Activated T-helper 2 cell treated with anti-CD3 and anti-CD28 coated beads, Interferon-gamma antibody, Interleukin-2, Interleukin-4, amounts not matched to agents 10 μg/mL and 5 μg/mL and 100 μg/mL, durations not matched to agents 14 hours and 24 hours and 36 hours (primary cell): ENCODE measurements around the gene PLEKHG3. TPM values are rescaled to one million over a fixed set of nuclear protein-coding genes. Genes with fewer than 3 reads are reported as not detected.

Source experiments
- DNase-seq: peaks from one replicate; pipeline ENCODE4 v3.0.0; 2021; ENCODE audit warnings: low spot score
- H3K27ac Mint-ChIP-seq: one replicate; pipeline ENCODE4 v1.8.0; 2021; ENCODE audit warnings: mixed read lengths
- H3K27me3 Mint-ChIP-seq: one replicate; pipeline ENCODE4 v1.8.0; 2021; ENCODE audit warnings: low read depth, mixed read lengths
- H3K36me3 Mint-ChIP-seq: one replicate; pipeline ENCODE4 v1.8.0; 2021; ENCODE audit warnings: low read depth, mixed read lengths
- H3K4me1 Mint-ChIP-seq: one replicate; pipeline ENCODE4 v1.8.0; 2021; ENCODE audit warnings: low read depth, mixed read lengths
- H3K4me3 Mint-ChIP-seq: one replicate; pipeline ENCODE4 v1.8.0; 2021; ENCODE audit warnings: low read depth, mild to moderate bottlenecking, moderate library complexity, mixed read lengths
- H3K9me3 Mint-ChIP-seq: one replicate; pipeline ENCODE4 v1.8.0; 2021; ENCODE audit warnings: mixed read lengths
- intact Hi-C: fragments of 100-400 bp; cut with micrococcal nuclease; formaldehyde crosslinking; loops from one replicate; pipeline ENCODE4 v1.15.1; 2023
- total RNA-seq: library from RNA; stranded (reverse); gene quantifications from 2 replicates; pipeline ENCODE4 v1.2.3, GENCODE V29; 2022

The PLEKHG3 gene
- total RNA-seq, 1 donor from 2014 or later, result 1.9 TPM

DNA sequence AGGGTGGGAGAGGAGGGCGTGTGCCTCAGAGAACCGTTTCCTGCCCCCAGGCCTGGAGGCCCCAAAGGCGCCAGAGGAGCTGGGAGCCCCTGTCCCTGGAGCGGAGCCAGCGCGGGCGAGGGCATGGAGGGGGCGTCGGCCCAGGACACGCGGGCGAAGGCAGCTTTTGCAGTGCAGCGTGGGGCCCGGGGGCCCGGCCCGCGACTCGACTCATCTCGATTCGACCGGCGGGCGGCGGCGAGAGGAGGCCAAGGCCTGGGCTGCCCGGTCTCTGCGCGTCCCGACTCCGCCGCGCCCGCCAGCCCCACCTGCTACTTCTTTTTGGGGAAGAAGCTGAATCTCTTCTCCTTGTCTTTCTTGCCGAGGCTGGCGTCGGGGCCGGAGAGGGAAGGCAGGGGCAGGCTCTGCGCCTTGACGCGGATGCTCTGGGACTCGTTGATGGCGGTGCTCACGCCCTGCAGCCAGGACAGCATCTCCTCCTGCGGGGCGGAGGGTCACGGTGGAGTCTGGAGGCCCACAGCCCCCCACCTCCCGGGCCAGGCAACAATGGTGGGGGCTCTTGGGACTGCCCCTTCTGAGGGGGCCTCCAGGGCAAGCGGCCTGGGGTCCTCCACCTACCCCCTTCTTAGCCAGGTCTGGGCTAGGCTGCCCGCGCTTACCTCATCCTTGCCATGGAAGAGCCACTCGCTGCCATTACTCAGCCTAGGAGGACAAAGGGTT lies 44.9 kb downstream of the PLEKHG3 start:
- H3K4me1 Mint-ChIP-seq, result peaks cover 4% of the 10 kb centered on the region
- peaks cover 2% of the 10 kb centered on the region for H3K36me3 Mint-ChIP-seq
- intact Hi-C loops, result no loop called here
- H3K9me3 Mint-ChIP-seq, result no peaks in the 10 kb centered on the region
- no peak overlapping the region for H3K27ac Mint-ChIP-seq
- no peak for DNase-seq
- H3K4me3 Mint-ChIP-seq, result no peak overlapping the region
- peaks cover 2% of the 10 kb centered on the region for H3K27me3 Mint-ChIP-seq

DNA sequence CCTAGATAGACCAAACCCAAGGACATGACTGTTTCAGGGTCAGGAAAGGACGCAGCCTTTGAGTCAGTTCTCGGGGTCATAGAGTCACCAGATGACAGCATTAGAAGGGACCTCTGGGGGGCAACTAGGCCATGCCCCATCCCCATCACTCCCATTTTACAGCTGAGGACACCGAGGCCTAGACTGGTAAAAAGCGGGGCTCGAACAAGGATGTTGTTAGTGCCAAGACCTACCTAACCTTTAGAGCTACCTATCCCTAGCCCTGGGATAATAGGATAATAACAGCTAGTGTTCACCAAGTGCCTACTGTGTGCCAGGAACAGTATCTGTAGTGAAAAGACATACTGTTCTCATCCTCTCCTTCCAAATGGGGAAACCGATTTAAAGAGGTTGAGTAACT lies 48.7 kb downstream of the PLEKHG3 start:
- Mint-ChIP-seq H3K9me3 (no peaks in the 10 kb centered on the region), H3K27me3 (peaks cover 2% of the 10 kb centered on the region), H3K4me3 (no peak overlapping the region), H3K36me3 (no peaks in the 10 kb centered on the region), H3K27ac (no peak overlapping the region), H3K4me1 (peaks cover 15% of the 10 kb centered on the region)
- no peak for DNase-seq
- intact Hi-C loops, result no loop called here

DNA sequence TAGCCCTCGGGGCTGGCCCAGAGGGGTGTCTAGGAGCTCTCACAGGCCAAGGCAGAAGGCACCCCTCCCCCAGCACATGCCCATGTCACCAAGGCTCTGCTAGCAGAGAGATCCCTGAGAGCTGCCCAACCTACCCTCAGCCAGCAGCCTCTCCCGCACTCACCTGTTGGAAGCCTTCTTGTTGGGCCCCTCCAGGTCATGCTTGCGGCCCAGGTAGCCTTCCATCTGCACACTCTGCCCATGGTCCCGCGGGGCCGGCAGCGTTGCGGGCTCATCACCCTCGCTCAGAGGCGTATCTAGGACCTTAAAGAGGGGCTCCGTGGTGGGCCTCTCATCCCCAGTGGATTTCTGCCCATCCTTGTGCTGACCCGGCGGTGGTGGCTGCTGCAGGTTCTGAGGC lies 49.1 kb downstream of the PLEKHG3 start:
- Mint-ChIP-seq H3K27me3 (peaks cover 2% of the 10 kb centered on the region), H3K9me3 (no peaks in the 10 kb centered on the region), H3K27ac (no peak overlapping the region), H3K36me3 (no peaks in the 10 kb centered on the region), H3K4me3 (no peak overlapping the region), H3K4me1 (peaks cover 15% of the 10 kb centered on the region)
- DNase-seq, result no peak
- intact Hi-C loops, result no loop called here

DNA sequence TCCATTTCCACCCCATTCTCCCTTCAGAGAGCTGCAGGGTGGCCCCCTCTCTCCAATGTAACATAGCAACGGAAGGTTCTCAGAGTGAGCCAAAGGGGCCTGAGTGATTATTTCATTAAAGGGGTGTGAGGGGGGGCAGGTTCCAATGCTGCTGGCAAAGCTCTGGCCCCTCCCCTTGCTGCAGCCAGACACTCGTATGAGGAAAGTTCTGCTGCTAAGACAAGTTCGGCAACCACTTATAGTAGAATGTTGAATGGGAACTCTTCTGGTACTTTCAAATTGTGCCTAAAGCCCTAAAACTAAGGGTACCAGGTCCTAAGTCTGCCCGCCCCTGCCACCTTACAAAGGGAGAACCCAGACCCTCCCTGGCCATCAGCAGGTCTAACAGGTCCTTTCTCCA lies 49.8 kb downstream of the PLEKHG3 start:
- Mint-ChIP-seq H3K4me1 (peaks cover 15% of the 10 kb centered on the region), H3K4me3 (no peak overlapping the region), H3K27me3 (peaks cover 2% of the 10 kb centered on the region), H3K36me3 (no peaks in the 10 kb centered on the region), H3K27ac (no peak overlapping the region), H3K9me3 (no peaks in the 10 kb centered on the region)
- DNase-seq, result no peak
- intact Hi-C loops, result no loop called here

DNA sequence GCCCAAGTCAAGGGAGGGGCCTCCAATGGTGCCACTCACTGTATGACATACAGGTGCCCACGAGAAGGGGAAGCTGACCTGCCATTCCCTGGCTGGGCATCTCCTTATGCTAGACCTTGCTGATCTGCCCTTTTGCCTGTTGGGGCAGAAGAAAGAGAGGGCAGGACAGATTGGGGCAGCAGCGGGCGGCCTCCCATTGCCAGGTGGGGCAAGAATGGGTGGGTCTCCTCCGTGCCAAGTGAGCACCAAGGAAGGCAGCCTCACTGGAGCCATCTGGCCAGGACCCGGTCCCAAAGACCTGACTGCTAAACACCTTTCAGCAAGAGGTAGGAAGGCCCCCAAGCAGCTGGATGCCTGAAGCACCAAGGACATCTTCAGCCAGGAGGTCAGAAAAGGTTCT lies 50.5 kb downstream of the PLEKHG3 start:
- no peak overlapping the region for H3K27ac Mint-ChIP-seq

DNA sequence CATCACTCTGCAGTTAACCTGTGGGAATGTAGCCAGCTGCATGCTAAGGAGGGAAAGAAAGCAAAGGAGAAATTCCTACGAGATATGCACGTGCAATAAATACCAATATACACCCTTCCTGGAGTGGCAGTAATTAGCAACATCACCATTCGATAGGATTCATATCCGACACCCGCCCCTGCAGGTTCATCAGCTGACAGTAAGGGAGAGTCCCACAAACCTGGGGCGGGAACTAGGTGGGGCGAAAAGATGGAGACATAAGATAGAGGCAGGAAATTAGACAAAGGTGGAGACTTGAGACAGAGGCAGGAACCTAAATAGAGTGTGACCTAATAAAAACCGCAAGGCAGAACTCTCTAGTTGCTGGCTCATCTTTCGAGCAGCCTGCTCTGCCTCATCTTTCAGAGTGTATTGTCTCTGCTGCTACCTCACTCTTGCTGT lies 51.6 kb downstream of the PLEKHG3 start:
- peaks cover 4% of the 10 kb centered on the region for H3K27me3 Mint-ChIP-seq
- H3K36me3 Mint-ChIP-seq, result no peaks in the 10 kb centered on the region
- no peak overlapping the region for H3K4me3 Mint-ChIP-seq
- DNase-seq, result peak; percentile 30
- intact Hi-C loops, result no loop called here
- H3K9me3 Mint-ChIP-seq, result no peaks in the 10 kb centered on the region
- peaks cover 15% of the 10 kb centered on the region for H3K4me1 Mint-ChIP-seq
- H3K27ac Mint-ChIP-seq, result no peak overlapping the region

More for the DNA sequence above, 50.5 kb downstream of the PLEKHG3 start:
- intact Hi-C loops, result no loop called here
- Mint-ChIP-seq H3K4me1 (peaks cover 15% of the 10 kb centered on the region), H3K36me3 (no peaks in the 10 kb centered on the region), H3K4me3 (no peak overlapping the region), H3K27me3 (peaks cover 2% of the 10 kb centered on the region), H3K9me3 (no peaks in the 10 kb centered on the region)
- DNase-seq, result no peak

DNA sequence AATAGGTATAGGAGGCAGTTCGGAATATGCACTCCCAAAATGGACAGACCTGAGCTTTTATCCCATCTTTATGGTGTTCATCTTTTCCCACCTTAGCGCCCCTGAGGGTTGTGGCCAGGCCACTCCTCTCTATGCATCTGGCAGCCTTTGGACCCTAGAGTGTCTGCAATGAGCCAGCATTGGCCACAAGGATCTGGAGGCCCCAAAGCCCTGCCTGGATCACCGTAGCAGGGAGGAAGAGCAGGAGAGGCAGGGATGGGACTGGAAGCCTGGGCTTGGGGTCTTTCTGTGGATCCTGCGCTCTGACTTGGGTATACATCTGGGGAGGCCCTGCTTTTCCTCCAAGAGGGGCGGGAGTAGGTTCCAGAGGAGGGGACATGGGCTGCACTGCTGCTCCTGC lies 52.5 kb downstream of the PLEKHG3 start:
- intact Hi-C loops, result no loop called here
- H3K36me3 Mint-ChIP-seq, result no peaks in the 10 kb centered on the region
- H3K27ac Mint-ChIP-seq, result no peak overlapping the region

DNA sequence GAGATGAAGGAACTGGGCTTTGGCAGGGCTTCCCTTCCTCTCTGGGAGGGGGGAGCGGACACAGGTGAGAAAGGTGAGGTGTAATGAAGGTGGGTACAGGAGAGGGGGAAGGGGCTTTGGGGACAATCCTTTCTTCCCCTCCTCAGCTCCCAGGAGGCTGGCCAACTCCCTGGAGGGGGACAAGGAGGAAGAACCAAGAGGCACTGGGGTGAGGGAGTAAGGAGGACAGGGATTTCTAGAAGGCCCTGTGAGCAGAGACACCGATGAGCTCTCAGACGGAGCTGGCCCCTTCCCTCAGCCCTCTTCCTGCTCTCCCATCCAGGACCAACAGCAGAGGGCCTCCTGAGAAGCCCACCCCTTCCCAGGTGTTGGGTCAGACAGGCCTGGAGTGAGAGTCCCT lies 53.4 kb downstream of the PLEKHG3 start:
- Mint-ChIP-seq H3K27ac (no peak overlapping the region), H3K27me3 (peaks cover 16% of the 10 kb centered on the region), H3K9me3 (no peaks in the 10 kb centered on the region), H3K4me1 (peaks cover 19% of the 10 kb centered on the region), H3K36me3 (no peaks in the 10 kb centered on the region), H3K4me3 (no peak overlapping the region)
- DNase-seq, result no peak
- intact Hi-C loops, result no loop called here

More for the DNA sequence above, 52.5 kb downstream of the PLEKHG3 start:
- Mint-ChIP-seq H3K4me1 (peaks cover 16% of the 10 kb centered on the region), H3K4me3 (no peak overlapping the region), H3K9me3 (no peaks in the 10 kb centered on the region), H3K27me3 (peaks cover 12% of the 10 kb centered on the region)
- DNase-seq, result no peak

DNA sequence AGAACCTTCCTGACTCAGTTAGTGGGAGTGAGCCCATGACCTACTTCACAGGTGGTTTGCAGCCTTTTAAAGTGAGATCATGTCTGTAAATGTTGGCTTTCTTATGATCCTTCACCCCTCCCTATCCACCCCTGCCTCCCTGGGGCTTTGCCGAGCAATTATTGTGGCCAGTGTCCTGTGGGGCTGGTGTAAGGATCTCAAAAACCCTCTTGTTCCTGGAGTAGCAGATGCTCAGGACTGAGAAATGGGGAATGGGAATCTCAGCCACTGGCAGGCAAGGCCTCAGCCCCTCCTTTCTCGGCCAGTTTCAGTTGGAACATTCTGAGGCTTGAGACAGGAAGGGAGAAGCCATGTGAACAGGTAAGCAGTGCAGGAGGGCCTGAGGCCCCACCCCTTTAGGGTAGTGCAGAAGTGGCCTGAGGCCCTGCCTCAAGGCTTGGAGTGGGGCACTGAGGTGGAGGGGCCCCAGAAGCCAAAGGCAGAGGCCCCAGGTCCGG lies 53.8 kb downstream of the PLEKHG3 start:
- DNase-seq, result no peak
- H3K4me3 Mint-ChIP-seq, result no peak overlapping the region
- no peak overlapping the region for H3K27ac Mint-ChIP-seq
- intact Hi-C loops, result no loop called here
- no peaks in the 10 kb centered on the region for H3K36me3 Mint-ChIP-seq
- peaks cover 19% of the 10 kb centered on the region for H3K4me1 Mint-ChIP-seq
- H3K9me3 Mint-ChIP-seq, result no peaks in the 10 kb centered on the region
- H3K27me3 Mint-ChIP-seq, result peaks cover 17% of the 10 kb centered on the region

DNA sequence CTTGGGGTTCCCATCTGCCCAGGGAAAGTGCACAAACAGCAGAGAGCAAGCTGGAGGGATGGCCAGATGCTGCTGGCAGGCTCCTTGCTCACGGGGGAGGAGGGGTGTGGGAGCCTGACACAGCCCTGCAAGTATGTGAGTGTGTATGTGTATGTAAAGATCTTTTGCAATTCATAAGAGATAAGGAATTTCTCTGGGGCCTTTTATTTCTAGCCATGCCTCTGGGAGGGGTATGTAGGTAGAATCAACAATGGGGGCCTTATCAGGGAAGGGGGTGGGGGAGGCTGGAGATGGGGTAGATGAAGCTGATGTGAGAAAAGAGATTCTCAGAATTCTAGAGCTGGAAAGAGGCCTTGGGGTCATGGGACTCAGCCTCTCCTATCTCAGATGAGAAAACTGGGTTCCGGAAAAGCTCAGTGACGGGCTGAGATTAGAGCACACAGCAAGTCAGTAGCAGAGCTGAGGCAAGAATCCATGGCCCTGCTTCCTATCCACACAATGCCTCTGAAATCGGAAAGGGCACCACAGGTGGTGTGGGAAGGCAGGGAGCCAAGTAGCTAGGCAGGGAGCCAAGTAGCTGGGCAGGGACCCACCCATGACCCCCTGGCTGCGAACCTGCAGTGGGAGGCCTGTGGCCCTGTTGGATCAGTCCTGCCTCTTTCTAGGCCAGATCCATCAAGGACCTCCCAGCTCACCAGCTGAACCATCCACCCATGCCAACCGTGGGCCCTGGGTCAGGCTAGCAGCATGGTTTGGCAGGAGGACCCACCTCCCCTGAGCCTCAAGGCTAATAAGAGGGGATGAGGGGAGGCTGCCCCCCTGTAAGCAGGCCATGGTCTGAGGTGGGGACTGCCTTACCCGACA lies 54.7 kb downstream of the PLEKHG3 start:
- intact Hi-C loops, result no loop called here
- Mint-ChIP-seq H3K27me3 (peaks cover 16% of the 10 kb centered on the region), H3K36me3 (no peaks in the 10 kb centered on the region), H3K9me3 (no peaks in the 10 kb centered on the region), H3K27ac (no peak overlapping the region), H3K4me1 (peaks cover 22% of the 10 kb centered on the region), H3K4me3 (no peak overlapping the region)
- no peak for DNase-seq

DNA sequence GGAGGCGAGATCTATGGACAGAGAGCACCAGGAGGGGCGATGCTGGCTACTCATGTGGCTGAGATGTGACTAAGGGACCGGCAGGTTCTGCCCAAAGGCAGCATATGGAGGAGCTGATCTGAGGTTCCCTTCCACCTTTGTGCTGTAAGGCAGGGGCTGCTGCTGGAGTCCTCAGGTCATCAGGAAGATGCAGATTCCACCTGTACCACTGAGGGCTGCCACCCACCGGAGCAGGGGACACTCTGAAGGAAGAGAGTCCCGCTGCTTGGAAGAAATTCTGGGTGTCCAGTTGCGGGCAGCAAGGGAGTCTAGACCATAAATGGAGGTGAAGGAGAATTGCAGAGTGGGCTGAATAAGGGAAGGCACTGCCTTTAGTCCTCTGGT lies 55.3 kb downstream of the PLEKHG3 start:
- H3K4me1 Mint-ChIP-seq, result peaks cover 25% of the 10 kb centered on the region
- no peaks in the 10 kb centered on the region for H3K9me3 Mint-ChIP-seq
- H3K36me3 Mint-ChIP-seq, result no peaks in the 10 kb centered on the region
- intact Hi-C loops, result no loop called here
- peaks cover 16% of the 10 kb centered on the region for H3K27me3 Mint-ChIP-seq
- DNase-seq, result no peak
- no peak overlapping the region for H3K4me3 Mint-ChIP-seq
- no peak overlapping the region for H3K27ac Mint-ChIP-seq

DNA sequence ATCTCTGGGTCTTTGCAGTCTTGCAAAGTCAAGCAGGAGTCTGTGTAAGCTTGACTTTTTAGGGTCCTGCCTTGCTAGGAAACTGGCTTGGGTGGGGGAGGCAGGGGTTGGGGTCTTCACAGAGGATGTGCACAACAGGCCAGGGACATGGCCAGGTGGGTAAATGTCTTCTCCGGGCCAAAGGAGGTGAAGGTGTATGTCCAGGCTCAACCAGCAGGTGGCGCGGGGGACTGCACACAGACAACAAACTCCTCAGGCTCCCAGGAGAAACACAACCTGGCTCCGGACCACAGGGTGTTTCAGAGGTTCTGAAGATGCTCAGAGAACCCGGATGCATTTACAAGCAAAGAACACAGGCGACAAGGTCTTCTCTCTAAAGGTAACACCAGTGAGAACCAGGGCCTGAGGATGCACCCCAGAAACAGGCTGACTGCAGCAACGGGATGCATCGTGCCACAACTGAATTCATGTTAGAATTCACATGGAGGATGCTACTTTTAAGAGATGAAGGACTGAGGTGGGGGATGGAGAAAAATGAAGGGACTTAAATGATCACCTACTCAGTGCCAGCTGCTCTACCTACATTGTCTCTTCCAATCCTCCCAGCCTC lies 56.0 kb downstream of the PLEKHG3 start:
- no peaks in the 10 kb centered on the region for H3K36me3 Mint-ChIP-seq
- no peak overlapping the region for H3K4me3 Mint-ChIP-seq
- peak; percentile 42 for DNase-seq
- H3K27ac Mint-ChIP-seq, result no peak overlapping the region
- H3K9me3 Mint-ChIP-seq, result no peaks in the 10 kb centered on the region
- H3K4me1 Mint-ChIP-seq, result peaks cover 19% of the 10 kb centered on the region
- intact Hi-C loops, result loop anchor here (5.0 kb wide), 1 partner anchor 132 kb away; no protein-coding TSS in a partner anchor
- peaks cover 16% of the 10 kb centered on the region for H3K27me3 Mint-ChIP-seq
